HepG2 (cell line): ENCODE results near the gene VPS37B. TPM values are rescaled to one million over a fixed set of nuclear protein-coding genes. Genes with fewer than 3 reads are reported as not detected.
A peak's percentile ranks its signal among the peaks of the same experiment; 100 is the strongest.

Experiments used
- DRAP1 ChIP-seq: IDR thresholded peaks from 2 replicates; pipeline ENCODE4 v1.6.1; 2016; ENCODE audit warnings: missing genetic modification reagents, missing compliant biosample characterization
- ERF ChIP-seq: IDR thresholded peaks from 2 replicates; pipeline ENCODE4 v1.6.1; 2018; ENCODE audit warnings: missing biosample characterization, missing genetic modification reagents
- FOSL2 ChIP-seq: sonication (generic); formaldehyde crosslinking; IDR thresholded peaks from 2 replicates; pipeline ENCODE4 v1.4.0; 2020; ENCODE audit warnings: missing genetic modification reagents
- FOXA1 ChIP-seq, 2 experiments: fragments of 450-650 bp in 1 of 2; sonication (generic) in 1 of 2; formaldehyde crosslinking in 1 of 2; IDR thresholded peaks; 2 replicates each; pipeline versions ENCODE4 v1.4.0 to v1.6.1; 2016 to 2020; ENCODE audit warnings: missing genetic modification reagents in 1 of 2
- HDAC2 ChIP-seq: sonication (generic); formaldehyde crosslinking; IDR thresholded peaks from 2 replicates; pipeline ENCODE4 v1.4.0; 2020; ENCODE audit warnings: missing genetic modification reagents
- IKZF4 ChIP-seq: sonication (generic); formaldehyde crosslinking; IDR thresholded peaks from 2 replicates; pipeline ENCODE4 v1.5.1; 2020; ENCODE audit warnings: borderline replicate concordance, mild to moderate bottlenecking, low read depth, missing genetic modification reagents; ENCODE audit errors: not compliant biosample characterization
- MYC ChIP-seq: sonication (generic); formaldehyde crosslinking; IDR thresholded peaks from 2 replicates; pipeline ENCODE4 v1.9.0; 2021; ENCODE audit warnings: missing genetic modification reagents, borderline replicate concordance
- NR2F6 ChIP-seq, 2 experiments: IDR thresholded peaks; 2 replicates each; pipeline ENCODE4 v1.6.1; 2016; ENCODE audit warnings: antibody characterized with exemption in 1 of 2, mild to moderate bottlenecking in 1 of 2
- NR3C1 ChIP-seq: sonication (generic); formaldehyde crosslinking; IDR thresholded peaks from 2 replicates; pipeline ENCODE4 v1.4.0; 2020; ENCODE audit warnings: missing genetic modification reagents
- PHF21A ChIP-seq: sonication (generic); formaldehyde crosslinking; IDR thresholded peaks from 2 replicates; pipeline ENCODE4 v1.5.0; 2020; ENCODE audit warnings: mild to moderate bottlenecking, missing genetic modification reagents
- RXRA ChIP-seq: sonication (generic); formaldehyde crosslinking; IDR thresholded peaks from 2 replicates; pipeline ENCODE4 v1.5.1; 2020; ENCODE audit warnings: missing genetic modification reagents
- RXRB ChIP-seq: IDR thresholded peaks from 2 replicates; pipeline ENCODE4 v1.6.1; 2016; ENCODE audit warnings: borderline replicate concordance, missing genetic modification reagents, missing compliant biosample characterization
- SMYD3 ChIP-seq: sonication (generic); formaldehyde crosslinking; IDR thresholded peaks from 2 replicates; pipeline ENCODE4 v1.8.1; 2023; ENCODE audit warnings: mild to moderate bottlenecking, missing genetic modification reagents
- TFAP4 ChIP-seq: sonication (generic); IDR thresholded peaks from 2 replicates; pipeline ENCODE4 v1.6.1; 2016; ENCODE audit warnings: low read depth, borderline replicate concordance
- YEATS4 ChIP-seq: sonication (generic); formaldehyde crosslinking; IDR thresholded peaks from 2 replicates; pipeline ENCODE4 v1.4.0; 2020; ENCODE audit warnings: missing genetic modification reagents, borderline replicate concordance
- ZFX ChIP-seq: sonication (generic); formaldehyde crosslinking; IDR thresholded peaks from 2 replicates; pipeline ENCODE4 v1.4.0; 2020; ENCODE audit warnings: mild to moderate bottlenecking, low read depth, missing genetic modification reagents, moderate library complexity
- ZFYVE20 ChIP-seq: sonication (generic); formaldehyde crosslinking; IDR thresholded peaks from 2 replicates; pipeline ENCODE4 v1.8.0; 2023; ENCODE audit warnings: low read depth, mild to moderate bottlenecking, moderate library complexity, missing genetic modification reagents, borderline replicate concordance
- ZNF337 ChIP-seq: sonication (generic); formaldehyde crosslinking; IDR thresholded peaks from 2 replicates; pipeline ENCODE4 v1.5.1; 2020; ENCODE audit warnings: missing genetic modification reagents, low read depth, mild to moderate bottlenecking, borderline replicate concordance
- ZNF598 ChIP-seq: sonication (generic); formaldehyde crosslinking; IDR thresholded peaks from 2 replicates; pipeline ENCODE4 v1.5.1; 2020; ENCODE audit warnings: mild to moderate bottlenecking, missing genetic modification reagents, borderline replicate concordance
- ZNF619 ChIP-seq: sonication (generic); formaldehyde crosslinking; IDR thresholded peaks from 2 replicates; pipeline ENCODE4 v1.4.0; 2020; ENCODE audit warnings: mild to moderate bottlenecking, missing genetic modification reagents
- ZNF670 ChIP-seq: sonication (generic); formaldehyde crosslinking; IDR thresholded peaks from 2 replicates; pipeline ENCODE4 v1.8.0; 2022; ENCODE audit warnings: mild to moderate bottlenecking, missing genetic modification reagents, borderline replicate concordance
- ZNF761 ChIP-seq: sonication (generic); formaldehyde crosslinking; conservative IDR thresholded peaks from 2 replicates; pipeline ENCODE4 v1.4.0; 2020; ENCODE audit warnings: mild to moderate bottlenecking, missing genetic modification reagents
- ZNF879 ChIP-seq: sonication (generic); formaldehyde crosslinking; IDR thresholded peaks from 2 replicates; pipeline ENCODE4 v1.8.1; 2023; ENCODE audit warnings: missing genetic modification reagents
- polyA plus RNA-seq, 8 experiments: library from polyadenylated mRNA; depleted of rRNA in 3 of 8; stranded (reverse) in 7 of 8; unstranded in 1 of 8; fragments of >200 nt; fragmentation: Illumina TruSeq in 4 of 8; extraction: Trizol in 4 of 8; gene quantifications; 2 replicates each; pipeline versions ENCODE4 v1.2.1 to v1.2.3, GENCODE V29; 2011 to 2016; ENCODE audit warnings: low read depth in 4 of 8, missing spikeins in 1 of 8, mixed read lengths in 1 of 8; ENCODE audit not compliant: insufficient read depth in 1 of 8
- total RNA-seq, 5 experiments: library from RNA; depleted of rRNA; stranded (reverse); fragments of >200 nt; fragmentation: Illumina TruSeq; extraction: Trizol; gene quantifications; 2 replicates each; pipeline ENCODE4 v1.2.3, GENCODE V29; 2016; ENCODE audit warnings: low read depth in 1 of 5
- TF ChIP-seq, protein P1 (sequence below): sonication (generic); formaldehyde crosslinking; IDR thresholded peaks from 2 replicates; pipeline ENCODE4 v1.4.0; 2020; ENCODE audit warnings: missing genetic modification reagents
- TF ChIP-seq, protein P2 (sequence below): sonication (generic); formaldehyde crosslinking; IDR thresholded peaks from 2 replicates; pipeline ENCODE4 v1.5.0; 2020; ENCODE audit warnings: missing genetic modification reagents
- TF ChIP-seq, protein P3 (sequence below): sonication (generic); formaldehyde crosslinking; IDR thresholded peaks from 2 replicates; pipeline ENCODE4 v1.5.0; 2020; ENCODE audit warnings: missing genetic modification reagents

Gene VPS37B
- total and polyA plus RNA-seq, 2 of the 13 experiments (the other 11 are each of a cell fraction or from before 2014, with no cell fraction given), result 4.6 to 5.3 TPM

GRCh38 chr12:122917507-122918121 is 21.7 kb upstream of the VPS37B start (continued):
- TF ChIP-seq, protein P1, sequence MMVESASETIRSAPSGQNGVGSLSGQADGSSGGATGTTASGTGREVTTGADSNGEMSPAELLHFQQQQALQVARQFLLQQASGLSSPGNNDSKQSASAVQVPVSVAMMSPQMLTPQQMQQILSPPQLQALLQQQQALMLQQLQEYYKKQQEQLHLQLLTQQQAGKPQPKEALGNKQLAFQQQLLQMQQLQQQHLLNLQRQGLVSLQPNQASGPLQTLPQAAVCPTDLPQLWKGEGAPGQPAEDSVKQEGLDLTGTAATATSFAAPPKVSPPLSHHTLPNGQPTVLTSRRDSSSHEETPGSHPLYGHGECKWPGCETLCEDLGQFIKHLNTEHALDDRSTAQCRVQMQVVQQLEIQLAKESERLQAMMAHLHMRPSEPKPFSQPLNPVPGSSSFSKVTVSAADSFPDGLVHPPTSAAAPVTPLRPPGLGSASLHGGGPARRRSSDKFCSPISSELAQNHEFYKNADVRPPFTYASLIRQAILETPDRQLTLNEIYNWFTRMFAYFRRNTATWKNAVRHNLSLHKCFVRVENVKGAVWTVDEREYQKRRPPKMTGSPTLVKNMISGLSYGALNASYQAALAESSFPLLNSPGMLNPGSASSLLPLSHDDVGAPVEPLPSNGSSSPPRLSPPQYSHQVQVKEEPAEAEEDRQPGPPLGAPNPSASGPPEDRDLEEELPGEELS (CRISPR knock-in tag), result peak; percentile 29; the same call in 1 of the 2 replicates
- TF ChIP-seq MYC (peak; percentile 38; the same call in 1 of the 2 replicates), ZNF879 (CRISPR knock-in tag) (no peak), RXRA (CRISPR knock-in tag) (peak; percentile 72), ZNF598 (0 out of 2 replicates have a peak, but pooled peaks have one; percentile 38), PHF21A (peak; percentile 80), TFAP4 (peak; percentile 80; the same call in 1 of the 2 replicates), FOSL2 (peak; percentile 37), SMYD3 (CRISPR knock-in tag) (no peak; the same call in 1 of the 2 replicates), ZNF619 (CRISPR knock-in tag) (no peak), ZFX (CRISPR knock-in tag) (peak; percentile 83), DRAP1 (CRISPR knock-in tag) (peak; percentile 11; the same call in 1 of the 2 replicates), NR3C1 (CRISPR knock-in tag) (no peak), ERF (CRISPR knock-in tag) (peak; percentile 66; the same call in 1 of the 2 replicates), HDAC2 (CRISPR knock-in tag) (peak; percentile 78; the same call in 1 of the 2 replicates), YEATS4 (CRISPR knock-in tag) (peak; percentile 36; the same call in 1 of the 2 replicates), ZNF337 (peak; percentile 45; the same call in 1 of the 2 replicates), ZFYVE20 (CRISPR knock-in tag) (no peak), NR2F6 (IDR thresholded peaks at IDR 0.05) (no peak), NR2F6 (CRISPR knock-in tag; IDR thresholded peaks at IDR 0.05) (peak; percentile 41; the same call in 1 of the 2 replicates), RXRB (peak; percentile 67; the same call in 1 of the 2 replicates), ZNF761 (no peak), ZNF670 (CRISPR knock-in tag) (no peak), IKZF4 (CRISPR knock-in tag) (no peak), FOXA1 (IDR thresholded peaks at IDR 0.05) (no peak), FOXA1 (CRISPR knock-in tag; IDR thresholded peaks at IDR 0.05) (peak; percentile 89)
- TF ChIP-seq, protein P2, sequence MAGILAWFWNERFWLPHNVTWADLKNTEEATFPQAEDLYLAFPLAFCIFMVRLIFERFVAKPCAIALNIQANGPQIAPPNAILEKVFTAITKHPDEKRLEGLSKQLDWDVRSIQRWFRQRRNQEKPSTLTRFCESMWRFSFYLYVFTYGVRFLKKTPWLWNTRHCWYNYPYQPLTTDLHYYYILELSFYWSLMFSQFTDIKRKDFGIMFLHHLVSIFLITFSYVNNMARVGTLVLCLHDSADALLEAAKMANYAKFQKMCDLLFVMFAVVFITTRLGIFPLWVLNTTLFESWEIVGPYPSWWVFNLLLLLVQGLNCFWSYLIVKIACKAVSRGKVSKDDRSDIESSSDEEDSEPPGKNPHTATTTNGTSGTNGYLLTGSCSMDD (CRISPR knock-in tag), result no peak
- TF ChIP-seq, protein P3, sequence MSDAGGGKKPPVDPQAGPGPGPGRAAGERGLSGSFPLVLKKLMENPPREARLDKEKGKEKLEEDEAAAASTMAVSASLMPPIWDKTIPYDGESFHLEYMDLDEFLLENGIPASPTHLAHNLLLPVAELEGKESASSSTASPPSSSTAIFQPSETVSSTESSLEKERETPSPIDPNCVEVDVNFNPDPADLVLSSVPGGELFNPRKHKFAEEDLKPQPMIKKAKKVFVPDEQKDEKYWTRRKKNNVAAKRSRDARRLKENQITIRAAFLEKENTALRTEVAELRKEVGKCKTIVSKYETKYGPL (CRISPR knock-in tag), result peak; percentile 85; the same call in 1 of the 2 replicates
